HG02642 (cell line): ENCODE measurements around the gene SEC16A.

Source experiments
- ATAC-seq: cut with Tn5 transposase; IDR thresholded peaks from one replicate; pipeline ENCODE4 v1.9.1; 2021; ENCODE audit warnings: mild to moderate bottlenecking; ENCODE audit not compliant: unreplicated experiment, poor library complexity

The SEC16A gene

DNA sequence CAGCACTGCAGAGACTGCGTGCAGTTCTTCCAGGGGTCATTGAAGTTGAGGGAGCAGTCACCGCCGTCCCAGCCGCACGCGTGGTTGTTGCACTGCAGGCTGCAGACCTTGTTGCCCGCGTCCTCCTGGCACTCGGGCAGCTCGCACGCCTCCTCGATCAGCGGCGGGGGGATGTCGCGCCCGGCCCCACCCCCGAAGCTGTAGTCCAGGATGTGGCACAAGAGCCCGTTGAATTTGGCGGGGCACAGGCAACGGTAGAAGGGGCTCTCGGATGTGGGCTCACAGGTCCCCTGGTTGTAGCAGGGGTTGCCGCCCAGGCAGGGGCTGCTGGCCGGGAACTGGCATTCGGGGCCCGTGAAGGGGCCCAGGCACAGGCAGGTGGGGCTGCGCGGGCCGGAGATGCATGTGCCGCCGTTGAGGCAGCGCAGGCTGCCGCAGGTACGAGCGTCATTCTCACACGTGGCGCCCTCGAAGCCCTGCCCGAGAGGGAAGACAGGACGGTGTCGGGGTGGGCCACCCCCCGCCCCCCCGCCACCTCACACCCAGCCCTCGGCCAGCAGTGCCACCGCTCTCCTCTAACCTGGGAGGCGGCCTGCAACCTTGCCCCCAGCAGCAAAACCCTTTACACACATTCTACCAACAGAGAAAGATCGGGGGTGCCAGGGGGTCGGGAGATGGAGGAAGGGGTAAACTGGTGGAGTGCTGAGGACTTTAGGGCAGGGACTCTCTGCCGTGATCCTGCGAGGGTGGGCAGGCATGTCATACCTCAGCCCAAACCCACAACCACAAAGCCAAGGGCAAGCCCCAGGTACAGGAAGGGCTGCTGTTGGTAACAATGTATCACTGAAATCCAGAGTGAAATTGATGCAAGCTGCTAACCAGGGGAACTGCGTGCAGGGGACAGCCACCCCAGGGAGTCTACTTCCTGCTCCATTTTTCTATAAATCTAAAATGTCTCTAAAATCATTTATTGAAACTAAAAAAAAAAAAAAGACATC, 22.9 kb upstream of the SEC16A start:
- no peak for ATAC-seq

DNA sequence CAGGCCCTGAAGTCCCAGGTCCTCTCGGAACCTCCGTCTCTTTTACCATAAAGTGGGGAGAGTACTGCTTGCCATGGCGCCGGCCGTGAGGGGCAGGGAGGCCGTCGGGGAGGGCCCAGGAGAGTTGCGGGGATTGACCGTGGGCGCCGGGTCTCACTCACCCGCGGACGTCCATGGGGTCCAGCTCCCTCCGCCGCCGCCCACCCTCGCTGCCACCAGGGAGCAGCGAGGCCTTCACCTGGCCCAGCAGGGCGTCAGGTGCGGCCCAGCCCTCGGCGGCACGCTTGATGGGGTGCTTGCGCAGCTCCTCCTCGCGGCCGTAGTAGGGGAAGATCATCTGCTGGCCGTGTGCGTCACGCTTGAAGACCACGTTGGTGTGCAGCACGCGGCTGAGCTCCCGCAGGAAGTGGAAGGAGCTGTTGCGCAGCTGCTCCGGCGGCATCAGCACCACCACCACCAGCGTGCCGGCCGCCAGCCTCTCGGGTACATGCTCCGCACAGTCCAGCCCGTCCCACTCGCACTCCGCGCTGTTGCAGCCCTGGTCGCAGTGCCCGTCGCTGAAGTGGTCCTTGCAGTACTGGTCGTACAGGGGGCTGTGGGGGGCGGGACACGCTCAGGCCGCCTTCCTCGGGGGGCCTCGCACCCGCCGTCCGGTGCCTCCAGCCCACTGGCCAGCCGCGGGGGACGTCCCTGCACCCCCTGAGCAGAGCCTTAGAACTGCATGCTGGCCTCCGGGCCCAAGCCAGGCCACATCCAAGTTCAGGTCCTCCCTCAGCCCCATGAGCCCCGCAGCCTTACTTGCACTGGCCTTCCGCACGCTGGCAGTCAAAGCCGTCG, 21.9 kb upstream of the SEC16A start:
- ATAC-seq: no peak

DNA sequence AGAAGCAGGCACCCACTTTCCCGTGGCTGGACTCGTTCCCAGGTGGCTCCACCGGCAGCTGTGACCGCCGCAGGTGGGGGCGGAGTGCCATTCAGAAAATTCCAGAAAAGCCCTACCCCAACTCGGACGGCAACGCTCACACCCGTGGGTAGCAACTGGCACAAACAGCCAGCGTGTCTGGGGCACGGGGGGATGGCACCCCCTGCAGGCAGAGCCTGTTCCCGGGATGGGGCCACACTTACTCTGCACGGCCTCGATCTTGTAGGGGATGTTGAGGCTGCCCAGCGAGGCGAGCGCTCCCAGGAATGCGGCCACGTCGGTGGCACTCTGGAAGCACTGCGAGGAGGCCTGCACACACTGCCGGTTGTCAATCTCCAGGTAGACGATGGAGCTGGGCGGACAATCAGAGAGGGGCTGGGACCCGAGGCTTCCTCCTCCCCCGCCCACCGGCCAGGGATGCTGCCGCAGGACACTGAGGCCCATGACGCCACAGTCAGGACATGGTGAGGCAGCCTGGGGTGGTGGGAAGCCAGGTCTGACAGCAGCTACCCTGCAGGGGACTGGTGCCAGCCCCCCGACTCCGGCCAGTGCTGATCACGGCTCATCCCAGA, 20.2 kb upstream of the SEC16A start:
- no peak for ATAC-seq

DNA sequence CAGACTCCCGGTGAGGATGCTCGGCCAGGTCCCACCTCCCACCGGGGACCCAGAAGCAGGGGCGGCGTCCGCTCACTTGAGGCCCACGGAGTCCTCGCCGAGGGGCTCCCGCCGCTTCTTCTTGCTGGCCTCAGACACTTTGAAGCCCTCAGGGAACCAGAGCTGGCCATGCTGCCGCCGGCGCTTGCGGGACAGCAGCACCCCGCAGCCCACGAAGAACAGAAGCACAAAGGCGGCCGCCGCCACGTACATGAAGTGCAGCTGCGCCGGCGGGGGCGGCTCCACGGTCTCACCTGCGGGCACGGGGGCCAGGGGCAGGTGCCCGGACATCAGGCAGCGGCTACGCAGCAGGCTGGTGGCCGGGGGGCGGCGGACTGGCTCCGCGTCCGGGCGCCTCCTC, 19.4 kb upstream of the SEC16A start:
- ATAC-seq: no peak

DNA sequence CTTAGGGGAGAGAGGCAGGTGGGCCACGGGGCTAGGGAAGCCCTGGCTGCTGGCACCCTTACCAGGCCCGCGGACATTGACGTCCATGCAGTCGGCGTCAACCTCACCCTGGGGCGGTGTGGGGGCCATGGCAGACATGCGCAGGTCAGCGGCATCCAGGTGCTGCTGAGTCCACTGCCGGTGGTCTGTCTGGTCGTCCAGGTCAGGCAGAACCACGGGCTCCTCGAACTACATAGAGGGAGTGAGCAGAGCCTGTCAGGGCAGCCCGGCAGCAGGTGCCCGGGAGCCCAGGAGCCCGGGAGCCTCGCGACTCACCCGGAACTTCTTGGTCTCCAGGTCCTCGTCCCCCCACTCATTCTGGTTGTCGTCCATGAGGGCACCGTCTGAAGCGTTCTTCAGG, 18.8 kb upstream of the SEC16A start:
- ATAC-seq: no peak

DNA sequence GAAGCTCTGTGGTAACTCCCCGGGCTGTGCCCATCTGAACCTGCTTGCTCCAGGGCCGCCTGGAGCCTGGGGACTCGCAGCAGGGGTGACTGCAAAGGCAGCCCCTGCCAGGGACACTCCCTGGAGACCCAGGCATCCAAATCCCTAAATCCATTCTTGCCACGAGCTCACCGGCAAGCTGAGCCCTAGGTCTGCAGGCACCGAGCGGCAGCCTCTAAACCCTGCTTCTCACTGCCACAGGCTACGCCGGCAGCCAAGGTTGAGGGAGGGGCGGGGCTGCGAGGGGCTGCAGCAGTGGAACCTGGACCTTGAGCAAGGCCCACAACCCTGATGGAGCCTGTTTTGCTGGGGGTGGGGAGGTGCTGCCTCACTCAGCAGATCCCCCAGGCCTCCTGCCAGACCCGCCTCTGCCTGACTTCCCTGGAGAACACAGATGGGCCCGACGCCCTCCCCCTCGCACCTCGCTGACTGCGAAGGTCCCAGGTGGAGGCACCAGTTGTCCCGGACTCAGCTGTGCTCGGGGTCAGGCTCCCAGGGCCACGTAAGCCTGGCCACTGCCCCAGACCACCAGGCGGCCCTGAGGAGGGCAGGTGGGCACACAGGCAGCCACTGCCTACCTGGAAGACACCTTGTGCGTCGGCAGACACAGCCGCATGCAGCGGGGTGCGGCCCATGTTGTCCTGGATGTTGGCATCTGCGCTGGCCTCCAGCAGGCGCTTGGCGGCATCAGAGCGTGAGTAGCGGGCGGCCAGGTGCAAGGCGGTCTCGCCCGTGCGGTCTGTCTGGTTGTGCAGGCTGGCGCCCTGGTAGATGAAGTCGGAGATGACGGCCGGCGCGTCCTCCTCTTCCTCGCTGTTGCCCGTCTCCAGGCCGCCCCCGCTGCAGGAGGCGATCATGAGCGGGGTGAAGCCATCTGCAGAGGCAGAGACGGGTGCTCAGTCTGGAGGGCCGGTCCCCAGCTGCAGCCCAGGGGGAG, 17.4 kb upstream of the SEC16A start:
- no peak for ATAC-seq

DNA sequence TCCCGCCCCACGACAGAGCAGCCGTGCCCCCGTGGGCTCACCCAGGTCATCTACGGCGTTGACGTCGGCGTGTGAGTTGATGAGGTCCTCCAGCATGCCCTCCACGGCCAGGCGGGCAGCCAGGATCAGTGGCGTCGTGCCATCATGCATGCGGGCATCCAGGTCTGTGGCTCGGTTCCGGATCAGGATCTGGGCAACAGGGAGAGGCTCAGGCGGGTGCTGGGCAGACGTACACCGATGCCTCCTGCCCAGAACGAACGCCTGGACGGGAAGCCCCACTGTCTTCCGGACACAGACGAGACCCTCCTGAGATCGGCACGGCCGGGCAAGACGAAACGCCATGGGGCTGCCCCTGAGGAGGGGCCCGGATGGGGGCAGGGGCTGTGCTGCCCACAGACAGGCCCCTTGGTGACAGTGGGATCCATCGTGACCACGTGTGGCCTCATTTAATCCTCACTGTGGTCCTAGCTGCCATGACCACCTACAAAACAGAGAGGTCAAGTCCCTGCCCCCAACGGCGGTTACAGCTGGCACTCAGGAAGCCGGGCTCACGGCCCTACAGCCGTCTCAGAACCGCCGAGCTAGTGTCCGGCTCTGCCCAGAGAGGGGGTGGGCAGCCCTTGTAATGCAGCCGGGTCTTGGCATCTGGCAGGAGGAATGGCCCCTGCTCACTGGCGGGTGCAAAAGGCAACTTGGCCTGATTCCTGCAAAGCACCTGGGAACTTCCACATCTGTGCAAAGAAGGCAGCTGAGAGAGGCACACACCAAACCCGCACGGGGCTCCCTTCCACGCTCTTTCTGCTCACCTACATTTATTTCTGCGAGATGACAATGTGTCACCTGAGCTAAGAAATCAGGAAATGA, 16.5 kb upstream of the SEC16A start:
- no peak for ATAC-seq

DNA sequence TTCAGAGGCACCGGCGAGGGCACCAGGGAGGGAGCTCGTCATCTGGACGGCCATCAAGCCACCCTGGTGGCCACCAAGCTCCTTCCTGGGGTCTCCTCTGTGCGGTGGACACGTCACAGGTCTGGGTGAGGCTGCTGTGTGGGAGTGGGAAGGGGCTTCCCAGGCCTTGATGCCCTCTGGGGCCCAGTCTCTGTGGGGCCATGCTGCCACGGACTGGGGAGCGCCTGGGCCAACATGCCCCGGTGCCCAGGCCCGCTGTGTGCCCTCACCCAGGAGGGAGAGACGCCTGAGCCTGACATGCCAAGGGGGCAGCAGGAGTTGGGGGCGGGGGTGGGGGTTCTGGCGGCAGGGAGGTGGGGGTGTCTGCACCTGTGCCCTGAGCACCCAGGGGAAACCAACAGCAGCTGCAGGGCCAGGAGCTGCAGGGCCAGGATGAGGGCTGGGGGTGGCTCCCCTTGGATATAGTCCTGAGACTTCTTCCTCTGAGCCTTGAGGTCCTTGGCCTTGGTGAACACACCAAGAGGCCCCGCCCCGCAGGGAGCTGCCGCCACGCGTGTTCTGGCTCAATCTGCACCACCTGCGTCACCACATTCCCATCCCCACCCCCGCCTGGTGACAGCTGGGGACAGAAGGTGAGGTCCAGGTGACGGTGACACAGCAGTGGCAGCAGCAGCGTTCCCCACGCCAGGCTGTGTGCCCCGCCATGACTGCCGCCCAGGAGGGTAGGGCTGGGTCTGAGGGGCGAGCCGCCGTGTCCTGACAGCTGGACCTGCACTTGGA, 15.3 kb upstream of the SEC16A start:
- no peak for ATAC-seq

DNA sequence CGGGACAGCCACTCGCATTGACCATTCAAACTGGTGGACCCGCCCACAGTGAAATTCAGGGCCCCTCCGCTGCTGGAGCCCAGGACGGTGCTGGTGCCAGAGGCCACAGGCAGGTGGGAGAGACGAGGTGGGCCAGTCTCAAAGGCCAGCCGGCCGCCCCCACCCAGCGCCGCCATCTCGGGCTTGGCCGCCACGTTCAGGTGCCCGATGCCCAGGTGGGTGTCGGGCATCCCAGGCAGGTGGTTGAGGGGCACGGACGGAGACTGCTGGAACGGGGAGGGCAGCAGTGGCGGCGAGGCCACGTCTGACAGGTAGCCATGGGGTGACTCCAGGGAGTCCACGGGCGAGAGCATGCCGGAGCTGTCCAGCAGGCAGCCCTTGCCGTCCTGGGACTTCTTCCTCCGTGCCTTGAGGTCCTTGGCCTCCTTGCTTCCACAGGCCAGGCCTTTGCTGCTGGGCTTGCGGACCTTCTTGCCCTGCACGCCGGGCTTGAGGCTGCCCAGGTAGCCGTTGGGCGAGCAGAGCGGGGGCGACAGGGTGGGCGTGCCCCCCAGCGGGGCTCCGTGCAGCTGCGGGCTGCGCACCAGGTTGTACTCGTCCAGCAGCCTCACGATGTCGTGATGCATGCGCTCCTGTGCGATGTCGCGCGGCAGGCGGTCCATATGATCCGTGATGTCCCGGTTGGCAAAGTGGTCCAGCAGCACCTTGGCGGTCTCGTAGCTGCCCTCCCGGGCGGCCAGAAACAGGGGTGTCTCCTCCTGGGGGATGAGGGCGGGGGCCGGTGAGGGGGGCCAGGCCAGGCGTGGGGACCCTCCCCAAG, 14.2 kb upstream of the SEC16A start:
- no peak for ATAC-seq

DNA sequence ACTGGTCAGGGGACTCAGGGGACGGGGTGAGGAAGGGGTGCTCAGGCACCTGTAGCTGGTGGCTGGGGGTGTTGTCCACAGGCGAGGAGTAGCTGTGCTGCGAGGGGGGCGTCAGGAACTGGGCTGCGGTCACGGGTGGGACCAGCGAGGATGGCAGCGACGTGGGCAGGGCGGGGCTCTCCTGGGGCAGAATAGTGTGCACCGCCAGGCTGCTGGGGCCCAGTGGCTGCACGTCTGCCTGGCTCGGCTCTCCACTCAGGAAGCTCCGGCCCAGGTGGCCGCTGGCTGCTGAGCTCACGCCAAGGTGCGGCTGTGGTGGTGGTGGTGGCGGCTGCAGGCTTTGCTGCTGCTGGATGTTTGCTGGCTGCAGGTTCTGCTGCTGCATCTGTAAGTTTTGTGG, 13.3 kb upstream of the SEC16A start:
- ATAC-seq: no peak

DNA sequence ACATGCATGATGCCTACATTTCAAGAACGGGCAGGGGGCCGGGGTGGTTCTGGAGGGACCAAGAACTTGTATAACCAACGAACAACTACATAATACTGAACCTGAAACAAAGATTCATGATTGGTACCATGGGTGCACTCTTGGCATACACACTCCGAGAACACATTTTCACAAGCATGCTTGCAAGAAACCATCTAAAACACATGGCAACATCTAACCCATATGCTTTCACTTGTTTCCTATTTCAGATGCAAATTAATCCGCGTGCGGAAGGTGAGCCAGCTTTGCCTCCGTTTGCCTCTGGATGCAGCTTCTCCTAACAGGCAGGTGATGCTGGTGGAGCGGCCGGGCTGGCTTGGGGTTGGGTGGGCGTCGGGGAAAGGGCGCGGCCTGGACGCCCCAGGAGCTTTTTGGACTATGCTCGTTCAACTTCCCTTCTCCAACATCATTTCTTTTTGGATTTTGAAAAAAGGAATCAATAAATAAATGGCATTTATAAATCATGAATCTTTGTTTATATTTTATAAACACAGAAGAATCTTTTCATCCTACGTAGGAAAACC, 12.5 kb upstream of the SEC16A start:
- ATAC-seq: no peak

DNA sequence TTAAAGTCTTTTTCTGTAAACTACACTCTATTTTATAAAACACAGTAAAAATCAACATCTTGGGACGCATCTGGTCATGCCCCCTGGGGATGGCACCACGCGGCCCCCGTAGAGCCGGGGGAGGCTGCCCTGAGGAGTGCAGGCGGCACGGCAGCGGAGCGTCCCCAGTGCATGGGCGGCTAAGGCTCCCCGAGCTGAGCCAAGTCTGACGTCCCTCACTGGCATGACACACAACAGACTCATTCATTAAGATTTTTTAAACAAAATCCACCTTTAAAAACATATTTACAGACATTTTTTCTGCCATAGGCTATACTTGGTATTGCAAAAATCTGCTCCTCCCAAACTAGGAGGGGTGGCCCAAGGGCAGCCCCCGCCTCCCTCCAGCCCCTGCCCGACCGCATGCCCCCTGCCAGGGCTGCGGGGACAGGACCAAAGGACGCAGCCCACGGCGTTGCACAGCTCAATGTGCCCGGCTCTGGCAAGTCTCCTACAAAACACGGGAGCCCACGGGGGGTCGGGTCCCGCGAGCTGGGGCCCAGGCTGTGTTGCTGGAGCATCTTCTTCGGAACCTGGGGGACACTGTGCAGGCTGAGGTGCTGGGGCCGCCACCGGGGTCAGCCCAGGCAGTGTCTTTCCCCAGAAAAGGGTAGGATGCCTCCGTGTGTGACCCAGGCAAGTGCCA, 11.8 kb upstream of the SEC16A start:
- ATAC-seq: no peak

DNA sequence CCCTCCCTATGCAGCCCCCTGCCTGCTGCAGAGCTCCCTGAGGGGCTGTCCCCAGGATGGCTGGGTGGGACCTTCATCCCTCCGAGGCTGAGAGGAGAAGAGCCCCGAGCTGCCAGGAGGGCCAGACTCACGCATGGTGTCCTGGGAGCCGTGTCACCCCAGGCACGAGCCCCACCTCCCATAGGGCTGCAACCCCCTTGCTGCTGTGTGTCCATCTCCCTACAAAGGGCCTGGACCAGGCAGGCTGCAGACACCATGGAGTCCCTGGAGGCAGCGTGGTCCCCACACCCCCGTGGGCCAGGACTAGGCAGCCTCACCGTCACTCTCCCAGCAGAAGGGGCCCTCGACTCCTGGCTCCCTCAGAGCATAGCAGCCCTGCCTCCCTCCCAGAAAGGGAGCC, 11.2 kb upstream of the SEC16A start:
- no peak for ATAC-seq

DNA sequence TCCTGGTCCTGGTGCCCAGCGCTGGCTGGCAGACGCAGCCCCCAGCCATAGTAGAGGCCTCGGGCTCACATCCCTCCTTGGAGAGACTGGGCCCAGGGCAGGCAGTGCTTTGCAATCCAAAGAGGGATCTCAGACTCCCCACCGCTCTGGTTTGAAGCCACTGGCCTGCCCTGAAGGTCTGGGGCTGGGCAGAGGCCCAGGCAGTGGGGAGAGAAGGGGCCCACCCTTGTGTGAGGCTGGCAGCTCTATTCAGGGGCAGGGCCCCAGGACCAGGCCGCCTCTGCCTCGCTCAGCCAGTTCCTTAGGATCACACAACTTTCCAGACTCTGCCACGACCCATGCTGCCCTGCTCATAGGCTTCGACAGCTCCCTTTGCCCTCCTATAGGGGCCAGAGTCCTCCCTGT, 10.7 kb upstream of the SEC16A start:
- ATAC-seq: no peak

DNA sequence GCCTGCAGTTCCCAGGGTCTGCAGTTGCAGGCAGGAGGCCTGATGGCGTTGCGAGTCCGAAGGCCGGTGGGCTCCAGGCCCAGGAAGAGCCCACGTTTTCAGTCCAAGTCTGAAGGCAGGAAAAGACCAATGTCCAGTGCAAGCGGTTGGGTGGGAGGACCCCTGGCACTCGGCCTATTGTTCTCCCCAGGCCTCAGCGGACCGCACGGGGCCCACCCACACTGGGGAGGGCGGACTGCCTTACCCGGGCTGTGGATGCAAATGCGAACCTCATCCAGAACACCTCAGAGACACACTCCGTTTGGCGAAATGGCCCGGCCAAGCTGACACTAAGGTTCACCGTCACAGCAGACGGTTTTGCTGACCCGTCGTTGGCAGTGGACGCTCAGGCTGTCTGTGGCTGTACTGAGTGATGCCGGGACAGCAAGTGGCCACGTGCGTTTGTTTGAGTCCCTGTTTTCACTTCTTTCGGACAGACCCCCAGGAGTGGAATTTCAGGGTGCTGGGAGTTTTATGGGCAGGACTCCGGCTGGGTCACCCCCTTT, 10.2 kb upstream of the SEC16A start:
- ATAC-seq: no peak

DNA sequence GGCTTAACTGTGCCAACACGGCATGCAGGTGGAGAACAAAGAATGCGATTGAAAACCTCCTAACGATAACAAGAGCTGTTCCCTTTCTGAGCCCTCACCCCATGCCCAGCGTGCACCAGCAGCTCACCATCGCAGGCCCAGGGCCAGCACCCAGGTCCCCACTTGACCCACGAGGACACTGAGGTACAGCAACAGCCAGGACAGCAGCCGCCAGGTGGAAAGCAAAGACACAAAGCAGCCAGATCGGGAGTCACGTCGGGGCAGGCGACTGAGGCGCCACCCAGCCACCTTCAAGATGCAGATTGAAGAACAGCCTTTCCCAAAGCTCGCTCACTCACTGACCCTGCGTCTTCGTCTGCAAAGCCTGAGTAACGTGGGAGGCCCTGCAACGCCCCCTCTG, 6.9 kb upstream of the SEC16A start:
- no peak for ATAC-seq
